ENCODE data around the gene ARID3B.
"Not testable (repeated sequence)": the region's sequence is repeated elsewhere in the genome, so short reads cannot be mapped to it uniquely, and the experiment has no call there.

ARID3B gene

GRCh38 chr15:74523982-74524381 is 17.0 kb upstream of the ARID3B start:
- Mint-ChIP-seq H3K4me3 (no peak overlapping the region), H3K36me3 (ENCODE audit: low read depth) (no peaks in the 10 kb centered on the region), H3K9me3 (no peaks in the 10 kb centered on the region), H3K27me3 (ENCODE audit: low read depth) (no peaks in the 10 kb centered on the region), H3K4me1 (ENCODE audit: low read depth) (no peaks in the 10 kb centered on the region), H3K27ac (no peak overlapping the region)

GRCh38 chr15:74525309-74525708 is 15.7 kb upstream of the ARID3B start:
- H3K27ac Mint-ChIP-seq = no peak overlapping the region
- no peaks in the 10 kb centered on the region for H3K36me3 Mint-ChIP-seq (ENCODE audit: low read depth)
- no peaks in the 10 kb centered on the region for H3K4me1 Mint-ChIP-seq (ENCODE audit: low read depth)
- H3K27me3 Mint-ChIP-seq (ENCODE audit: low read depth) = no peaks in the 10 kb centered on the region
- no peak overlapping the region for H3K4me3 Mint-ChIP-seq
- H3K9me3 Mint-ChIP-seq = no peaks in the 10 kb centered on the region

GRCh38 chr15:74525945-74526344 is 15.1 kb upstream of the ARID3B start:
- Mint-ChIP-seq H3K4me1 (ENCODE audit: low read depth) (peaks cover 1% of the 10 kb centered on the region), H3K27me3 (ENCODE audit: low read depth) (no peaks in the 10 kb centered on the region), H3K36me3 (ENCODE audit: low read depth) (no peaks in the 10 kb centered on the region), H3K27ac (no peak overlapping the region), H3K9me3 (no peaks in the 10 kb centered on the region), H3K4me3 (no peak overlapping the region)

- H3K4me1 Mint-ChIP-seq (ENCODE audit: low read depth) = peaks cover 1% of the 10 kb centered on the region
- no peaks in the 10 kb centered on the region for H3K27me3 Mint-ChIP-seq (ENCODE audit: low read depth)
- no peak overlapping the region for H3K4me3 Mint-ChIP-seq
- no peak overlapping the region for H3K27ac Mint-ChIP-seq
- H3K9me3 Mint-ChIP-seq = no peaks in the 10 kb centered on the region
- no peaks in the 10 kb centered on the region for H3K36me3 Mint-ChIP-seq (ENCODE audit: low read depth)
These were observed 12.1 kb upstream of the ARID3B start for GRCh38 chr15:74528876-74529275.

- Mint-ChIP-seq H3K9me3 (no peaks in the 10 kb centered on the region), H3K4me1 (ENCODE audit: low read depth) (peaks cover 1% of the 10 kb centered on the region), H3K4me3 (no peak overlapping the region), H3K27me3 (ENCODE audit: low read depth) (no peaks in the 10 kb centered on the region), H3K27ac (no peak overlapping the region), H3K36me3 (ENCODE audit: low read depth) (no peaks in the 10 kb centered on the region)
These were observed 11.1 kb upstream of the ARID3B start for GRCh38 chr15:74529921-74530320.

GRCh38 chr15:74530771-74531143 is 10.3 kb upstream of the ARID3B start:
- H3K9me3 Mint-ChIP-seq = no peaks in the 10 kb centered on the region
- no peaks in the 10 kb centered on the region for H3K36me3 Mint-ChIP-seq (ENCODE audit: low read depth)
- H3K27me3 Mint-ChIP-seq (ENCODE audit: low read depth) = no peaks in the 10 kb centered on the region
- no peak overlapping the region for H3K27ac Mint-ChIP-seq
- H3K4me1 Mint-ChIP-seq (ENCODE audit: low read depth) = peaks cover 6% of the 10 kb centered on the region
- no peak overlapping the region for H3K4me3 Mint-ChIP-seq

DNA sequence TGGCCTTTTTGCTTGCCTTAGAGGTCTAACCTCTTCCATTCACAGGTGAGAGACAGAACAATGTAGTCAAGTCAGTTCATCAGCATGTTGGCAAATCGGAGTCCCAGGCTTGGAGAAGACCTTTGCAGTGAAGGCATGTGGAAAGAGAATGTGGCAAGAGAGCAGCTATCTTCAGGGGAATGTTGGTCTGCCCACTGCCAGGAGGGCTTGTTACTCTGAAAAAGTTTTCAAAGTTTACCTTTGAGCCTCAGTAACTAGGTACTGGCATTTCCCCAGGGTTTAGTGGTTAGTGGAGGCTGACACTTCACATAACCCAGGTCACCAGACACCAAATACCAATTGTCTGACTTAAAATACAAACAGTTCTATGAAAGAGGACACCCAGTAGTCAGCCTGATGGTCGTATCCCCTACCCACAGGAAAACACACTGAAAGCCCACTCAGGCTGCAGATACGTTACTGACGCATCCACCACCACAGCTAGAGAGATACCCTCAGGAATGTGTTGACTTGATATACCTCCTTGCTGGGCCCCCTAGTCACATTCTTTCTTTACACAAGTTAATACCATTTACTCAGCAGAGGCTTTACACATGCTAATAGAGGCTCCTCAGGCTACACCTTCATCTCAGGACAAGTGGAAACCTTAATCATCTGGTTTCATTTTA is 9.7 kb upstream of the ARID3B start:
- Mint-ChIP-seq H3K9me3 (no peaks in the 10 kb centered on the region), H3K27me3 (ENCODE audit: low read depth) (no peaks in the 10 kb centered on the region), H3K27ac (no peak overlapping the region), H3K36me3 (ENCODE audit: low read depth) (no peaks in the 10 kb centered on the region), H3K4me1 (ENCODE audit: low read depth) (peaks cover 6% of the 10 kb centered on the region), H3K4me3 (no peak overlapping the region)

GRCh38 chr15:74535388-74536084 is 5.5 kb upstream of the ARID3B start:
- no peak overlapping the region for H3K4me3 Mint-ChIP-seq

GRCh38 chr15:74537736-74538135 is 3.3 kb upstream of the ARID3B start:
- H3K9me3 Mint-ChIP-seq = no peaks in the 10 kb centered on the region
- H3K4me1 Mint-ChIP-seq (ENCODE audit: low read depth) = peaks cover 23% of the 10 kb centered on the region
- no peak overlapping the region for H3K4me3 Mint-ChIP-seq
- no peaks in the 10 kb centered on the region for H3K27me3 Mint-ChIP-seq (ENCODE audit: low read depth)
- peaks cover 5% of the 10 kb centered on the region for H3K36me3 Mint-ChIP-seq (ENCODE audit: low read depth)
- no peak overlapping the region for H3K27ac Mint-ChIP-seq

More at GRCh38 chr15:74535388-74536084, 5.5 kb upstream of the ARID3B start:
- no peaks in the 10 kb centered on the region for H3K9me3 Mint-ChIP-seq
- no peaks in the 10 kb centered on the region for H3K27me3 Mint-ChIP-seq (ENCODE audit: low read depth)
- H3K27ac Mint-ChIP-seq = peak overlapping the region; percentile 55
- H3K4me1 Mint-ChIP-seq (ENCODE audit: low read depth) = peaks cover 16% of the 10 kb centered on the region
- H3K36me3 Mint-ChIP-seq (ENCODE audit: low read depth) = peaks cover 2% of the 10 kb centered on the region

DNA sequence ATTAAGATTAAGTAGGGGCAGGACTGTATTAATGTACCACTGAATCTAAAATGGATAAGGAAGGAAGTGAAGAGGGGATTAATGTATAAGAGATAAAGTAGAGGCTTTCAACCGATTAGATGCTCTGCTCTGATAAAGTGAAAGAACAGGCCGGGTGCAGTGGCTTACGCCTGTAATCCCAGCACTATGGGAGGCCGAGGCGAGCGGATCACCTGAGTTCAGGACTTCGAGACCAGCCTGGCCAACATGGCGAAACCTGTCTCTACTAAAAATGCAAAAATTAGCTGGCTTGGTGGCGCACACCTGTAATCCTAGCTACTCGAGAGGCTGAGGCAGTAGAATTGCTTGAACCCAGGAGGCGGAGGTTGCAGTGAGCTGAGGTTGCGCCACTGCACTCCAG is 1.5 kb upstream of the ARID3B start:
- H3K27me3 Mint-ChIP-seq (ENCODE audit: low read depth); H3K9me3 Mint-ChIP-seq: not testable (repeated sequence)
- Mint-ChIP-seq H3K4me1 (ENCODE audit: low read depth) (peaks cover 34% of the 10 kb centered on the region), H3K27ac (peak overlapping the region; percentile 82), H3K4me3 (peak overlapping the region; percentile 79), H3K36me3 (ENCODE audit: low read depth) (peaks cover 12% of the 10 kb centered on the region)

DNA sequence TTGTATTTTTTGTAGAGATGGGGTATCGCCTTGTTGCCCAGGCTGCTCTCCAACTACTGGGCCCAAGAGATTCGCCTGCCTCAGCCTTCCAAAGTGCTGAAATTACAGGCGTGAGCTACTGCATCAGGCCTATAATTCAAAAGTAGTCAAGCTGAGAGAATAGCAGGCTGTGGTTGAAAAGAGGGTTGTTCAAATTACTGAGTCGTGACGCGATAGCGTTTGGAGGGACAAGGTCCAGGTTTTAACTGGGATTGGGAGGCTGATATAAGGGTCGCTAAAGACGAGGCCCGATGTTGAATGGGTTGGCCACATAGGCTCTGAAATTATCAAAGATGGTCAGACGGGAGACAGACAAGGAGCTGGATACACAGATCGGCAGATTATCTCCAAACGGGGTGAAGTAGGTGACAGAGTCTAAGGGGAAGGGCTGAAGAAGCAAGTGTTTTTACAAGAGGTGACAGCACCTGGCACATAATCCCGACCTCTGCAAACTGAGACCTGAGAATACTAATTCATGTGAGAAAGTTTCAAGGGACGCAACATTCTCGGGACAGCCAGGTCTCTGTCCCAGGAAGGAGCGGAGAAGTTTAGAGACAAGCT is 759 bp upstream of the ARID3B start:
- peaks cover 17% of the 10 kb centered on the region for H3K36me3 Mint-ChIP-seq (ENCODE audit: low read depth)
- H3K27ac Mint-ChIP-seq = peak overlapping the region; percentile 98
- peaks cover 37% of the 10 kb centered on the region for H3K4me1 Mint-ChIP-seq (ENCODE audit: low read depth)
- no peaks in the 10 kb centered on the region for H3K27me3 Mint-ChIP-seq (ENCODE audit: low read depth)
- H3K9me3 Mint-ChIP-seq = no peaks in the 10 kb centered on the region
- H3K4me3 Mint-ChIP-seq = peak overlapping the region; percentile 97

- H3K4me3 Mint-ChIP-seq = peak overlapping the region; percentile 94
- no peaks in the 10 kb centered on the region for H3K9me3 Mint-ChIP-seq
- peaks cover 26% of the 10 kb centered on the region for H3K36me3 Mint-ChIP-seq (ENCODE audit: low read depth)
- no peaks in the 10 kb centered on the region for H3K27me3 Mint-ChIP-seq (ENCODE audit: low read depth)
- H3K4me1 Mint-ChIP-seq (ENCODE audit: low read depth) = peaks cover 49% of the 10 kb centered on the region
- peak overlapping the region; percentile 91 for H3K27ac Mint-ChIP-seq
These were observed 610 bp downstream of the ARID3B start for GRCh38 chr15:74541494-74542165.

- Mint-ChIP-seq H3K9me3 (no peaks in the 10 kb centered on the region), H3K4me3 (peak overlapping the region; percentile 94), H3K27ac (peak overlapping the region; percentile 91), H3K4me1 (ENCODE audit: low read depth) (peaks cover 55% of the 10 kb centered on the region), H3K36me3 (ENCODE audit: low read depth) (peaks cover 29% of the 10 kb centered on the region), H3K27me3 (ENCODE audit: low read depth) (no peaks in the 10 kb centered on the region)
These were observed 1.4 kb downstream of the ARID3B start for GRCh38 chr15:74542166-74543042.

DNA sequence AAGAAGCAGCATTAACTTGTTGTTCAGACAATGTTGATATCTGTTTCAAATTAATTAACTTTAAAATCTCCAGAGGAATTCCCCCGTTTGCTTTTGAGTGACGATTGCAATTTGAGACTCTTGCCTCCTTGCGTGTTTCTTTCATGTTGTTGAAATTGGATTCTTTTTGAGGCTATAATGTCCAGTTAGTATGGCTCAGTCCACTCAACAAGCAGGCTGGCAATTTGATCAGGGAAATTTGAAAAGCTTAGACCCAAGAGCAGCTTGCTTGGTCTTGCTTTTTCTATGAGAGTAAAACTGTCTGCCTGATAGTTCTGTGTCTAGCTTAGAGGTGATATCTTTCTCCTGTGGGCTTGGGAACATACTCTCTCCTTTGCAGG is 2.0 kb downstream of the ARID3B start:
- Mint-ChIP-seq H3K9me3 (no peaks in the 10 kb centered on the region), H3K4me3 (peak overlapping the region; percentile 94), H3K27ac (peak overlapping the region; percentile 43), H3K4me1 (ENCODE audit: low read depth) (peaks cover 61% of the 10 kb centered on the region), H3K27me3 (ENCODE audit: low read depth) (no peaks in the 10 kb centered on the region), H3K36me3 (ENCODE audit: low read depth) (peaks cover 36% of the 10 kb centered on the region)

All from T-helper 1 cell treated with Interleukin-12 subunit alpha and Interleukin-12 subunit beta and Interleukin-4 antibody, amounts not matched to agents 30 μg/mL and 1 μg/mL, for 36 hours (primary cell).